HG02678 (cell line): ENCODE results near the gene ADK.

Experiments
- ATAC-seq: cut with Tn5 transposase; IDR thresholded peaks from one replicate; pipeline ENCODE4 v1.9.1; 2021; ENCODE audit warnings: mild to moderate bottlenecking, moderate library complexity; ENCODE audit not compliant: unreplicated experiment

The ADK gene

DNA sequence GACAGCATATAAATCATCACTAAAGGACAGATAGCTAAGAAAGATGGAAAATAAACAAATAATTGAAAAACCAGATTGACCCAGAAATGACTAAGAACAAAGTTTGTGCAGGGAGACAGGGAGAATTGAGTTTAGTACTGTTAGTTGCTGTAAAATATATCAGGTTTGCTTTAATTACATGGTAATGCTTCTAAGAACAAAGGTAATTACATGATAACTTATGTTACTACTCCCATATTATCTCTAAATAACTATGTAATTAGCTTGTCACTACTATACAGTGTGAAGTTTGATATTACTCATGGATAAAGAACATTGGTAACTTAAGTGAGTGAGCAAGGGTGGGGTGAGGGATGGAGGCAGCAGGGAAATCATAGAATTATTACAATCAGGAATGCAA, 540.1 kb downstream of the ADK start:
- no peak for ATAC-seq

DNA sequence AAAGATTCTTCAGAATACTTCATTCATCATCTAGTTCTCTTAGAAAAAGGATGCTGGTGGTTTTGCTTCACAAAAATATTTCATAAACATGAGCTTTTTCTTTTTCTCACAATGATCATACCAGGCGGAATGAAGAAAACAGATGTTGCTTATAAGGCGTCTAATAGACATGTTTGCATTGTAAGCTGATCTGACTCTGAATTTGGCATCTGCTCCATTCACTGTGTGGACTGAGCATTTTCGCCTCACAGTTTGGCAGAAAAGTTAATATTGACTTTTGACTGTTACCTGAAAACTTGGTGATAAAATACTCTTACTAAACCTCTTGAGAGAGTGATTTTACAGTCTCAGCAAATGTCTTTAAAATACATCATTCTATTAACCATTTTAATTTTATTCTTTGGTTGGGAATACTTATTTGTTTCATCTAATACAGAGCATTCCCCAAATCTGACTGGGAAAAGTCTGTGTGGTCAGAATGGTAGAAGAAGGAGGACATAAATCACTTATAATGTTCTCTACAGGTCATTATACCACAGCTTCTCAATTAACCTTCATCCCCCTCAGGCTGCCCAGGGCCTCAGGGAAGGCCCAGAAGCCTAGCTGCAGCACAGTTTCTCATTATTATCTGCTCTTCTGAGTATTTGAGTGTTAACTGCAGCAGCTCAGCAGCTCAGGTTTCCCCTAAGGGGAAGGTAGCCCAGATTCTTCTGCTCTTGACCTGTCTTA, 553.8 kb downstream of the ADK start:
- ATAC-seq: no peak

DNA sequence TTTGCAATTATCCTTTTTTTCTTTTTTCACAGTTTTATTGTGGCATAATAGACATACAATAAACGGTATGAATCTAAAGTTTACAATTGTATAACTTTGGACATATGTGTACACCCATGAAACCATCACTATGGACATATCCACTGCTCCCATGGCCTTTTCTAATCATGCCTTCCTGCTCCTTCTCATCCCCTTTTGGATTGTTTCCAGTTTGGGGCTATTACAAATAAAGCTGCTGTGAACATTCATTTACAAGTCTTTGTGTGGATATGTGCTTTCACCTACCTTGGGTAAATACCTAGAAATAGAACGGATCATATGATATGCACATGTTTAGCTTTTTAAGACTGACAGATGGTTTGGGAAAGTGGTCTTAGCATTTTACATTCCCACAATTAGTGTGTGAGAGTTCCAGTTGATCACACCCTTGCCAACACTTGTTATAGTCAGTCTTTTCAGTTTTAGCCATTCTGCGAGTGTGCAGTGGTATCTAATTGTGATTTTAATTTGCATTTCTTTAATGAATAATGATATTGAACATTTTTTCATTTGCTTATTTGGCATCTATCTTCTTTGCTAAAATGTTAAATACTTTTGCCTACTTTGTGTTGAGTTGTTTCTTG, 554.4 kb downstream of the ADK start:
- no peak for ATAC-seq

DNA sequence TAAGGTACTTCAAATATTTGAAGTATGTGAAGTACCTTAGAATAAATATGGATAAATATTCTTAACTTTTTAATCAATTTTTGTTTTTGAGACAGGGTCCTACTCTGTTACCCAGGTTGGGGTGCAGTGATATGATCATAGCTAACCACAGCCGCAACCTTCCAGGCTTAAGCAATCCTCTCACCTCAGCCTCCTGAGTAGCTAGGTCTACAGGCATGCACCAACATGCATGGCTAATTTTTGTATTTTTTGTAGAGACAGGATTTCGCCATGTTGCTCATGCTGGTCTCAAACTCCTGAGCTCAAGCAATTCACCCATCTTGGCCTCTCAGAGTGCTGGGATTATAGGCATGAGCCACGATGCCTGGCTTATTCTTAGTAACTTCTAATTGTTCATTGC, 555.9 kb downstream of the ADK start:
- ATAC-seq: no peak

DNA sequence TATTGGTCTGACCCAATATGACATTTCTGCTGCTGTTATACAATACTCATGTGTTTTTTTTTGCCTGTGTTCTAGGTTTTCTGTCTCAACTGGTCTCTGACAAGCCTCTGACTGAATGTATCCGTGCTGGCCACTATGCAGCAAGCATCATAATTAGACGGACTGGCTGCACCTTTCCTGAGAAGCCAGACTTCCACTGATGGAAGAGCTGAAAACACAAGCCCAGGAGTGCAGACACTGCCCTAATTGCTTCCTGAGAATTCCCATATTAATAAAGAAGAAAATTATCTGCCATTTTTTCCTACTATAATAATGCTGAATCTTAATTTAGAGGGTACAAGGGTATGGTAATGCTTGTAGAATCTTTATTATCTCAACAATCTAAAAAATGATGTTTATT, 557.2 kb downstream of the ADK start:
- ATAC-seq: no peak

DNA sequence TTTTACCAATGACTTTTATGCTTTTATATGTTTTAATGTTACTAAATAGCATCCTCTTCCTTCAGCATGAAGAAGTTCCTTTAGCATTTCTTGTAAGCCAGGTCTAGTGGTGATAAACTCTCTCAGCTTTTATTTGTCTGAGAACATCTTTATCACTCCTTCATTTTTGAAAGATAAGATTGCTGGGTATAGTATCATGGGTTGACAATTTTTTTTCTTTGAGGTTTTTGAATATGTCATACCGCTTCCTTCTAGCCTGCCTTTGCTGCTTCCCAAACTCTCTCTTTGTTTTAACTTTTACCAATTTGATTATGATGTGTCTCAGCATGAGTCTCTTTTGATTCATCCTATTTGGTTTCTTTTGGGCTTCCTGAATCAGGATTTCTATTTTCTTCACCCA, 567.2 kb downstream of the ADK start:
- no peak for ATAC-seq

DNA sequence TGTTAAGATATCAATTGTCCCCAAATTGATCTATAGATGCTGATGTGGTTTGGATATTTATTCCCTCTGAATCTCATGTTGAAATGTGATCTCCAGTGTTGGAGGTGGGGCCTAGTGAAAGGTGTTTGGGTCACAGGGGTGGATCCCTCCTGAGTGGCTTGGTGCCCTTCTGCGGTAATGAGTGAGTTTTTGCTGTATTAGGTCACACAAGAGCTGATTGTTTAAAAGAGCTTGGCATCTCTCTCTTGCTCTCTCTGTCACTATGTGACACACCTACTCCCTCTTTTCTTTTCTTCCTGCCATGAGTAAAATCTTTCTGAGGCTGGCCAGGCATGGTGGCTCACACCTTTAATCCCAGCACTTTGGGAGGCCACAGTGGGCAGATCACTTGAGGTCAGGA, 577.2 kb downstream of the ADK start:
- ATAC-seq: no peak

DNA sequence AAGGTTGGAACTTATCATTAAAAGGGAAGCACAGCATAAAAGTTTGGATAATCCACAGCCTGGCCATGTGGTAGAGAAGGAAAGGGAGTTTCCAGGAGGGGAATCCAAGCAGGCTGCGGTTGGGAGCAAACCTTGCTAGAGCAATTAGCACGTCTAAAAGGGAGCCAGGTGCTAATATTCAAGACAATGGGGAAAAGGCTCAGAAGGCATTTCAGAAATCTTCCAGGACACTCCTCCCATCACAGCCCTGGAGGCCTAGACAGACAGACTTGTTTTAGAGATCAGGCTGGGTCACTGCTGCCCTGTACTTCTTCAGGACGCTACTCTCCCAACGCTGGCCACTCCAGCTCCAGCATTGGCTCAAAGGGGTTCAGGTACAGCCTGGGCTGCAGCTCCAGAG, 579.2 kb downstream of the ADK start:
- ATAC-seq: no peak

DNA sequence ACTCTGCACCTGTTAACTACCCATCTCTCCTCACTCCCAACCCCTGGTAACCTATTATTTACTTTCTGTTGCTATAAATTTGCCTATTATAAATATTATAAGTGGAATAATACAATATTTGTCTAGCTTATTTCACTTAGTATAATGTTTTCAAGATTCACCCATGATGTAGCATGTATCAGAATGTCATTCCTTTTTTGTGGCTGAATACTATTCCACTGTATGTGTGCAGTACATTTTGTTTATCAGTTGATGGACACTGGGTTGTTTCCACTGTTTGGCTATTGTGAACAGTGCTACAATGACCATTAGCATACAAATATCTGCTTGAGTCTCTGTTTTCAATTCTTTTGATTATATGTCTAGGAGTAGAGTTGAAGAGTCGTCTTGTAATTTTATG, 582.6 kb downstream of the ADK start:
- ATAC-seq: no peak

DNA sequence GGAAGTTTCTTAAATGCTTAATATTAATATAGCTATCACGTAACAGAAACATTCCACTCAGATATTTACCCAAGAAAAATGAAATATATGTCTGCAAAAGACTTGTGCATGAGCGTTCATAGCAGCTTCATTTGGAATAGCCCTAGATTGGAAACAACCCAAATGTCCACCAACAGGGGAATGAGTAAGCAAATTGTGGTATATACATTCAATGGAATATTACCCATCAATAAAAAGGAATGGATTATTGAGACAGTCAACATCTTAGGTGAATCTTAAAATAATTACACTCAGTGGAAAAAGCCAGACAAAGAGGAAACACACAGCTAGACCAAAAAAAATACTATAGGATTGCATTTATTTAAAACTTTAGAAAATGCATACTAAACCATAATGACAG, 585.0 kb downstream of the ADK start:
- no peak for ATAC-seq

DNA sequence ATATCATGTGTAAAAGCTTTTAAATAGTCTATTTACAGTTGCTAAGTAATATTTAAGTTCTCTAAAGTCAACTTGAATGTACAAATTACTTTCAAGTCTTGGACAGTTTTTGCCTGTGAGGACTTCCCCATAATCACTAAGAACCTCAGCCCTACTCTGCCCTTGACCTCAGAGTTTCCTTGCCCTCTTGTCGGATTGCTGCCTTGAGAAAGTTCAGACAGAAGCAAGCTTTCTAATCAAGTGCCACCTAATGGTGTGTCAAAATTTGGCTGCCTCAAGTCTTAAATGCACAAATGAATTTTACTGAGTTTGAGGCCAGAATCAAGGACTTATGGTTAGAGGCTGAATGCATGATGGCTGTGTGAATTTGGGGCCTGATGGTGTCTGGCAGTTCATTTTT, 587.0 kb downstream of the ADK start:
- ATAC-seq: peak; percentile 40

DNA sequence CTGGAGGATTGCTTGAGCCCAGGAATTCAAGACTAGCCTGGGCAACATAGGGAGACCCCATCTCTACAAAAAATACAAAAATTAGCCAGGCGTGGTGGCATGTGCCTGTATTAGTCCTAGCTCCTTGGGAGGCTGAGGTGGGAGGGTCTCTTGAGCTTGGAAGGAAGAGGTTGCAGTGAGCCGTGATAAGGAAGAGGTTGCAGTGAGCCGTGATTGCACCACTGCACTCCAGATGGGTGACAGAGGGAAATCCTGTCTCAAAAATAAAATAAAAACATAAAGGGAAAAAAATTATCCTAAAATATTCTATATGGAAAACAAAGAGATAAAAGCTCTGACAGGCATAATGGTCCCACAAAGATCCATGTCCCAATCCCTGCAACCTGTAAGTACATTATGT, 587.5 kb downstream of the ADK start:
- ATAC-seq: no peak

DNA sequence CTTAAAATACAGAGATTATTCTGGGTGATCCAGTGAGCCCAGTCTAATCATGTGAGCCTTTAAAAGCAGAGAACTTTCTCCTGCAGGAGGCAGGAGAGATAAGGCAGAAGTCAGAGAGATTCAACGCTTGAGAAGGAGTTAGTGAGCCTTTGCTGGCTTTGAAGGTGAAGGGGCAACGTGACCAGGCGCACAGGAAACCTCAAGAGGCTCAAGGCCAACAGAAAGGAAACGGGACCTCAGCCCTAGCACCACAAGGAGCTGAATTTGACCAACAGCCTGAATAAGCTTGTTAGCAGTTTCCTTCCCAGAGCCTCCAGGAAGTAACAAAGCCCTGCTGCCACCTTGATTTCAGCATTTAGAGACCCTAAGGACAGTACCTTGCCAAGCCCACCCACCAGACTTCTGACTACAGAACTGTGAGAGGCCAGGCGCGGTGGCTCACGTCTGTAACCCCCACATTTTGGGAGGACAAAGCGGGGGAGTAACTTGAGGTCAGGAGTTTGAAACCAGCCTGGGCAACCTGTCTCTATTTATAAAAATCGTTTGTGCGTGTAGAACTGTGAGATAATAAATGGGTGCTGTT, 588.1 kb downstream of the ADK start:
- peak; percentile 84 for ATAC-seq

DNA sequence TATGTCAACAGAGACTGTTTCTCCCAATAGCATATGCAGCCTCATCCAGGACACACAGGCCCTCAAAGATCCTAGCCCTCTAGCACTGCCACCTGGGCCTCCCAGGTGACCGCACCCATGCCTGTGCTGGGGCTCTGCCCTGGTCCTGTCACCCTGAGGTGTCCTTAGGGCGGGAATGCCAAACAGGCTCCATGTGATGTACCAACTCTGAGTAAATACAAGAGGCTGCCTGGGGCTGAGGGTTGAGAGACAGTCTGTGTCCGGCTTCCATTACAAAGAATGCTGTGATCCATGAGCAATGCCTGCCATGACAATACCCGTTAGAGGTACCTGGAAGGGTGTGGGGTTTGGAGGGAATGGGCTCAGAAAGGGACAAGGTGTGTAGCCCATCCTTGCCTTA, 592.4 kb downstream of the ADK start:
- no peak for ATAC-seq

DNA sequence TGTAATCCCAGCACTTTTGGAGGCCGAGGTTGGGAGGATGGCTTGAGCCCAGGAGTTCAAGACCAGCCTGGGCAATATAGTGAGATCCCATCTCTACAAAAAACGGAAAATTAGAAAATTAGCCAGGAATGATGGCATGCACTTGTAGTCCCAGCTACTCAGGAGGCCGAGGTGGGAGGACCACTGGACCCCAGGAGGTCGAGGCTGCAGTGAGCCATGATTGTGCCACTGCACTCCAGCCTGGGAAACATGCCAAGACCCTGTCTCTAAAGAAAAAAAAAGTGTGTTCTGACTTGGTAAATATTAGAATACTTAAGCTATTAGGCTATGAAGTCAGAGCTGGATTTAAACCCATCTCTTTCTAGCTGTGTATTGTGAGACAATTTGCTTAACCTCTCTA, 594.4 kb downstream of the ADK start:
- ATAC-seq: no peak

DNA sequence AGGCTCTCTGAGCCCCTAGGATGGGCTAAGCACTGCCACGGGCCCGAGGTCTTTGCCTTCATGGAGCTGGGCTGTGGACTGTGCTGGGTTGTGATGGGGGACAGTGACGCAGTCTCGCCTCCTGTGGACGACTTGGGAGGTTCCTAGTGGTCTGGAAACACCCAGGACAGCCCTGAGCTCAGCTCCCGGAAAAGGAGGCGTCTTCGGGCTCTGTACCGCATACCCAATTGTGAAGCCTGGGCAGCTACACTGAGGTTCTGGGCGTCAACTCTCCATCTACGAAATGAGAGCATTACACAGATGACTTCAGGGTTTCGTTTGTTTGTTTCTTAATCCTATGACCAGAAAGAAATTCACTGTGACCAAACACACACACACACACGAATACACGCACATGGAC, 595.8 kb downstream of the ADK start:
- ATAC-seq: no peak

DNA sequence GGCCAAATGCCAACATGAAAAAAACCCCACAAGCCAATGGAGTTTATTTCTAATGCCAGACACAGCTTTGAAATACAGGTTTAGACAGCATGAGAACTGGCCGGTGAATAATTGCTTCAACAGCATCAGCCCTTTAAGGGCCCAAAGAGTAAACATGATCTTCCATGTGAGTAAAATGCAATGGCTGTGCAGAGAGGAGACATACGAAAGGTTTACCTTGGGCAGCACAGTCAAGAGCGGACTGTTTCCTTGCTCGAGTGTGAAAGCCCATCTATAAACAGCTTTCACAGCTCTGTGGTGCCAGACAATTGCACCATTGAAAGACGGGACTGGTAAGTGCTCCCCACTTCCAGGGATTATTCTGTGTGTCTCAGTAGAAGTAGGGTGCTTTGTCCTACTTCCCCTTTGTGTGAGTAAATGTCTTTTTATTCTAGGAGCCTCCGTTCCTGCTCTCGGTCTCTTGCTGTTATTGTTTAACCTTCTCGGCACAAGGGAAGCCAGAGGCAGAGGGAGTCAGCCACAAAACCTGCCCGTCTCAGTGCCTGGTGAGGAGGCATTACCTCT, 597.5 kb downstream of the ADK start:
- no peak for ATAC-seq

DNA sequence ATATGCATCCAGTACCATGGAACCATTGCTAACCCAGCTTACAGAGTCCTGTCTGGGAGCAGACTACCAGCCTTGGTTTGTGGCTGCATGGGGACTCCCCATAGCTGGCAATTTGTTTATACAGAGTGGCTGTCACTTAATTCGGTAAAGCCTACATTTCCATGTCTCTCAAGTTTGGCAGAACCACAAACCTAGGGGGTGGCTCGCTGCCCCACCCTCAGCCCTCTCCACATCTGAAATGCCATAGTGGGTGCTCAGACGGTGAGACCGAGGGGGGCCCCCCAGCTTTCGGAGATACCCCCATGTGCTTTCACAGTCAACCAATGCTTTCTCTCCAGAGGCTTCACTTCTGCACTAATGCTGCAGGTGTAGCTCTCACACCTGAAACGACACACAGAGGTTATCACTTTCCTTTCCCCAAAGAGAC, 599.8 kb downstream of the ADK start:
- peak; percentile 65 for ATAC-seq

DNA sequence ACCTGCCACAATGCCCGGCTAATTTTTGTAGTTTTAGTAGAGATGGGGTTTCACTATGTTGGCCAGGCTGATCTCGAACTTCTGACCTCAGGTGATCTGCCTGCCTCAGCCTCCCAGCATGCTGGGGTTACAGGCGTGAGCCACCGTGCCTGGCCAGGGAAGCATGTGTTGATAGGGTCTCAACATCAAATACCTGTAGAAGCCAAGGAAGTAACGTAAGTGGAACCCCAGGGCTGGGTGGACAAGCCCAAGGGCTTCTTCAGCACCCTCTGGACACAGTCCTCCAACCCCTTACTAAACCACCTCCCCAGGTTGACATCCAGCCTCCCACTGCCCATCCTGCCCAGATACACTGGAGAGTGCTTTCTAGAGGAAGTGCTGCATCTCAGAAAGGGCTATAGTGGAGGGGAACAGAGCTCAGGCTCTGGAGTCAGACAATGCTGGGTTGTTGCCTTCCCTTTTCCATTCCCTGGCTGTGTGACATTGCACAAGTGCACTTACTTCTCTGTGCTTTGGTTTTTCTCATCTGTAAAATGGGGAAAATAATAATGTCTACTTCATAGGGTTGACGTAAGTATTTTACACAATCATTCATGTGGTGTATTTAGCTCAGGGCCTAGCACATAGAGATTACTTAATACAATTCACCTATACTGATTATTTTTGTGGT, 601.5 kb downstream of the ADK start:
- ATAC-seq: no peak

DNA sequence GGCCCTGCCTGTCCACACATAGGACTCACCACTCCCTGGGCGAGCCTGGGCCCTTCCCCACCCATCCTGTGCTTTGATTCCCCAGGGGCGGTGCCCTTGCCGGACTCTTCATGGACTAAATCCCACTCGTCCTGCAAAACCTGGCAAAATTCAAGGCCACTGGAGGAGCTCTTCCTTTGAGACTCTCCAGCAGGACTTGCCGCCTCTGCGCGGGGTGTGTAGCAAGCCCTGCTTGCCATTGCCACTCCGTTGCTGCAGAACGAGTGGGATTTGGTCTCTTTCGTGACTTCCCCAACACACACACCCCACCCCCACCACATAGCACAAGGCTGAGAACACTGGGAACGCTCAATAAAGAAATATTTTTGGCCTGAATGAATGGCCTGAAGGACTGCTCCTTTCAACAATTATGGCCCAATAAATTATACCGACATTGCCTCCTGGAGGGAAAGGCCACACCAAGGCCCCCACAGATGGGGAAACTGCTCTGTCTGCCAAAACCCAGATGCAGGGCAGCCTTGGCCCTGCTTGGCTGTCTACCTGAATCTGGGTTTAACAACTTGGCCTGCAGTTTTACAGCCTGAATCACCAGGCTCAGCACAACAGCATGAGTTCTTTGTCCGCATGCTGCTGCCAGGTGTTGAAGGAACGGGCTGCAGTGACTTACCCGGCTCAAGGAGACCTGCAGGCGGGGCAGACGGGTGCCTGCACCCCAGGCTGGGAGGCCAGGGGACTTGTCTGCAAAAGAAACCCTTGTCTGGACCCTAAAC, 602.6 kb downstream of the ADK start:
- no peak for ATAC-seq

DNA sequence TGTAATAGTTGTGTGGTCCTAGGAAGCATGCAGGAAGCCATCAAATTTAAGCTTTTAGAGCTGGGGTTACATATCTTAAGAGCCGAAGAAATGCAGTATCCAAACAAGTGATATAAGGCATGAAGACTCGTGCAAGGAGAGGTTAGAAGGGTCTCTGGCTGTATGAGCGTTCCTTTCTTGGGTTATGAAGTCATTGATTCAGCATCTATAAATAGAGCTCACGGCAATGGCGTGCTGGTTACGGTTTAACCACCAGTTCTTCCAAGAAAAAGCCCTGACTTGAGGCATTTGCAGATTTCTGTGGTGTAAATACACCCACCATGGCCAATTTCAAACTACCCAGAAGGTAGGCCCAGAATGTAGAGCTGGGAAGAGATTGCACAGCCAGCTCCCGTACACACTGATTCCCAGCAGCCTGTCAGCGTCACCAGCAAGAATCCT, 603.4 kb downstream of the ADK start:
- no peak for ATAC-seq
